Measurements from ENCODE around the gene SPRR4.

DNA sequence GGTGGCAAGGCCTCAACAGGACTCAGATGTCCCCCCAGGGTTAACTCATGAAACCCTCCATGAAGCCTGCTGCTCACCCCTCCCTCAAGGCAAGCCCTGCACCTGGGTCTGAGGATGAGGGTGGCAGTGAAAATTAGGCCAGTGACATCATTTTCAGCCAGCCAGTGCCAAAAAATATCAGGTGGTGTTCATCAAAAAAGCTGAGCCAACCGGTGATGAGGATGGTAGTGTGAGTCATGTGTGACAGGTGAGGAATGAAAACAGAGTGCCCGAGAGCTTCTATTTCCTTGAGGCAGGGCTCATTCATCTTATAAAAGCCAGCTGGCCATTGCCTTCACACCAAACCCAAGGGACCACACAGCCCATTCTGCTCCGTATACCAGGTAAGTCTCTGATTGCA, 13.3 kb downstream of the SPRR4 start, which contains the start of gene SPRR1A:
- TF ChIP-seq, protein P1, sequence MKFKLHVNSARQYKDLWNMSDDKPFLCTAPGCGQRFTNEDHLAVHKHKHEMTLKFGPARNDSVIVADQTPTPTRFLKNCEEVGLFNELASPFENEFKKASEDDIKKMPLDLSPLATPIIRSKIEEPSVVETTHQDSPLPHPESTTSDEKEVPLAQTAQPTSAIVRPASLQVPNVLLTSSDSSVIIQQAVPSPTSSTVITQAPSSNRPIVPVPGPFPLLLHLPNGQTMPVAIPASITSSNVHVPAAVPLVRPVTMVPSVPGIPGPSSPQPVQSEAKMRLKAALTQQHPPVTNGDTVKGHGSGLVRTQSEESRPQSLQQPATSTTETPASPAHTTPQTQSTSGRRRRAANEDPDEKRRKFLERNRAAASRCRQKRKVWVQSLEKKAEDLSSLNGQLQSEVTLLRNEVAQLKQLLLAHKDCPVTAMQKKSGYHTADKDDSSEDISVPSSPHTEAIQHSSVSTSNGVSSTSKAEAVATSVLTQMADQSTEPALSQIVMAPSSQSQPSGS (CRISPR knock-in tag; IDR thresholded peaks at IDR 0.05; ENCODE audit: borderline replicate concordance, low read depth): no peak
- TF ChIP-seq, protein P2, sequence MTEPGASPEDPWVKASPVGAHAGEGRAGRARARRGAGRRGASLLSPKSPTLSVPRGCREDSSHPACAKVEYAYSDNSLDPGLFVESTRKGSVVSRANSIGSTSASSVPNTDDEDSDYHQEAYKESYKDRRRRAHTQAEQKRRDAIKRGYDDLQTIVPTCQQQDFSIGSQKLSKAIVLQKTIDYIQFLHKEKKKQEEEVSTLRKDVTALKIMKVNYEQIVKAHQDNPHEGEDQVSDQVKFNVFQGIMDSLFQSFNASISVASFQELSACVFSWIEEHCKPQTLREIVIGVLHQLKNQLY (CRISPR knock-in tag; IDR thresholded peaks at IDR 0.05): no peak
- TF ChIP-seq, protein P3, sequence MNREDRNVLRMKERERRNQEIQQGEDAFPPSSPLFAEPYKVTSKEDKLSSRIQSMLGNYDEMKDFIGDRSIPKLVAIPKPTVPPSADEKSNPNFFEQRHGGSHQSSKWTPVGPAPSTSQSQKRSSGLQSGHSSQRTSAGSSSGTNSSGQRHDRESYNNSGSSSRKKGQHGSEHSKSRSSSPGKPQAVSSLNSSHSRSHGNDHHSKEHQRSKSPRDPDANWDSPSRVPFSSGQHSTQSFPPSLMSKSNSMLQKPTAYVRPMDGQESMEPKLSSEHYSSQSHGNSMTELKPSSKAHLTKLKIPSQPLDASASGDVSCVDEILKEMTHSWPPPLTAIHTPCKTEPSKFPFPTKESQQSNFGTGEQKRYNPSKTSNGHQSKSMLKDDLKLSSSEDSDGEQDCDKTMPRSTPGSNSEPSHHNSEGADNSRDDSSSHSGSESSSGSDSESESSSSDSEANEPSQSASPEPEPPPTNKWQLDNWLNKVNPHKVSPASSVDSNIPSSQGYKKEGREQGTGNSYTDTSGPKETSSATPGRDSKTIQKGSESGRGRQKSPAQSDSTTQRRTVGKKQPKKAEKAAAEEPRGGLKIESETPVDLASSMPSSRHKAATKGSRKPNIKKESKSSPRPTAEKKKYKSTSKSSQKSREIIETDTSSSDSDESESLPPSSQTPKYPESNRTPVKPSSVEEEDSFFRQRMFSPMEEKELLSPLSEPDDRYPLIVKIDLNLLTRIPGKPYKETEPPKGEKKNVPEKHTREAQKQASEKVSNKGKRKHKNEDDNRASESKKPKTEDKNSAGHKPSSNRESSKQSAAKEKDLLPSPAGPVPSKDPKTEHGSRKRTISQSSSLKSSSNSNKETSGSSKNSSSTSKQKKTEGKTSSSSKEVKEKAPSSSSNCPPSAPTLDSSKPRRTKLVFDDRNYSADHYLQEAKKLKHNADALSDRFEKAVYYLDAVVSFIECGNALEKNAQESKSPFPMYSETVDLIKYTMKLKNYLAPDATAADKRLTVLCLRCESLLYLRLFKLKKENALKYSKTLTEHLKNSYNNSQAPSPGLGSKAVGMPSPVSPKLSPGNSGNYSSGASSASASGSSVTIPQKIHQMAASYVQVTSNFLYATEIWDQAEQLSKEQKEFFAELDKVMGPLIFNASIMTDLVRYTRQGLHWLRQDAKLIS (CRISPR knock-in tag; IDR thresholded peaks at IDR 0.05; ENCODE audit: borderline replicate concordance): no peak
- TF ChIP-seq, protein P4, sequence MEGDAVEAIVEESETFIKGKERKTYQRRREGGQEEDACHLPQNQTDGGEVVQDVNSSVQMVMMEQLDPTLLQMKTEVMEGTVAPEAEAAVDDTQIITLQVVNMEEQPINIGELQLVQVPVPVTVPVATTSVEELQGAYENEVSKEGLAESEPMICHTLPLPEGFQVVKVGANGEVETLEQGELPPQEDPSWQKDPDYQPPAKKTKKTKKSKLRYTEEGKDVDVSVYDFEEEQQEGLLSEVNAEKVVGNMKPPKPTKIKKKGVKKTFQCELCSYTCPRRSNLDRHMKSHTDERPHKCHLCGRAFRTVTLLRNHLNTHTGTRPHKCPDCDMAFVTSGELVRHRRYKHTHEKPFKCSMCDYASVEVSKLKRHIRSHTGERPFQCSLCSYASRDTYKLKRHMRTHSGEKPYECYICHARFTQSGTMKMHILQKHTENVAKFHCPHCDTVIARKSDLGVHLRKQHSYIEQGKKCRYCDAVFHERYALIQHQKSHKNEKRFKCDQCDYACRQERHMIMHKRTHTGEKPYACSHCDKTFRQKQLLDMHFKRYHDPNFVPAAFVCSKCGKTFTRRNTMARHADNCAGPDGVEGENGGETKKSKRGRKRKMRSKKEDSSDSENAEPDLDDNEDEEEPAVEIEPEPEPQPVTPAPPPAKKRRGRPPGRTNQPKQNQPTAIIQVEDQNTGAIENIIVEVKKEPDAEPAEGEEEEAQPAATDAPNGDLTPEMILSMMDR (IDR thresholded peaks at IDR 0.05): no peak
- TF ChIP-seq, protein P5, sequence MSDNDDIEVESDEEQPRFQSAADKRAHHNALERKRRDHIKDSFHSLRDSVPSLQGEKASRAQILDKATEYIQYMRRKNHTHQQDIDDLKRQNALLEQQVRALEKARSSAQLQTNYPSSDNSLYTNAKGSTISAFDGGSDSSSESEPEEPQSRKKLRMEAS (CRISPR knock-in tag; IDR thresholded peaks at IDR 0.05): no peak
- TF ChIP-seq CREB1 (CRISPR knock-in tag; IDR thresholded peaks at IDR 0.05) (no peak), ATF1 (CRISPR knock-in tag; IDR thresholded peaks at IDR 0.05) (no peak), NR1H2 (CRISPR knock-in tag; IDR thresholded peaks at IDR 0.05) (no peak), GABPB1 (CRISPR knock-in tag; IDR thresholded peaks at IDR 0.05) (no peak), TP53 (CRISPR knock-in tag; IDR thresholded peaks at IDR 0.05) (no peak), FOXK1 (CRISPR knock-in tag; IDR thresholded peaks at IDR 0.05) (no peak), CBFB (CRISPR knock-in tag; IDR thresholded peaks at IDR 0.05; ENCODE audit: low read depth) (no peak), JUN (CRISPR knock-in tag; IDR thresholded peaks at IDR 0.05) (no peak)

All from WTC11 (cell line).